Measurements from ENCODE around the gene LGALS13.

DNA sequence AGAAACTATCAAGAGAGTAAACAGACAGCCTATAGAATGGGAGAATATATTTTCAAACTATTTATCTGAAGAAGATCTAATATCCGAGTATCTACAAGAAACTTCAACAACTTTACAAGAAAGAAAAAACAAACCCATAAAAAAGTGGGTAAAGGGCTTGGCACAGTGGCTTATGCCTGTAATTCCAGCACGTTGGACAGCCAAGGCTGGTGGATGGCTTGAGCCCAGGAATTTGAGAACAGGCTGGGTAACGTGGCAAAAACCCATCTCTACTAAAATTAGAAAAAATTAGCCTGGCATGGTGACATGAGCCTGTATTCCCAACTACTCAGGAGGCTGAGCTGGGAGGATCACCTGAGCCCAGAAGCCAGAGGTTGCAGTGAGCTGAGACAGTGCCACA, 45.6 kb downstream of the LGALS13 start:
- TF ChIP-seq, protein P1, sequence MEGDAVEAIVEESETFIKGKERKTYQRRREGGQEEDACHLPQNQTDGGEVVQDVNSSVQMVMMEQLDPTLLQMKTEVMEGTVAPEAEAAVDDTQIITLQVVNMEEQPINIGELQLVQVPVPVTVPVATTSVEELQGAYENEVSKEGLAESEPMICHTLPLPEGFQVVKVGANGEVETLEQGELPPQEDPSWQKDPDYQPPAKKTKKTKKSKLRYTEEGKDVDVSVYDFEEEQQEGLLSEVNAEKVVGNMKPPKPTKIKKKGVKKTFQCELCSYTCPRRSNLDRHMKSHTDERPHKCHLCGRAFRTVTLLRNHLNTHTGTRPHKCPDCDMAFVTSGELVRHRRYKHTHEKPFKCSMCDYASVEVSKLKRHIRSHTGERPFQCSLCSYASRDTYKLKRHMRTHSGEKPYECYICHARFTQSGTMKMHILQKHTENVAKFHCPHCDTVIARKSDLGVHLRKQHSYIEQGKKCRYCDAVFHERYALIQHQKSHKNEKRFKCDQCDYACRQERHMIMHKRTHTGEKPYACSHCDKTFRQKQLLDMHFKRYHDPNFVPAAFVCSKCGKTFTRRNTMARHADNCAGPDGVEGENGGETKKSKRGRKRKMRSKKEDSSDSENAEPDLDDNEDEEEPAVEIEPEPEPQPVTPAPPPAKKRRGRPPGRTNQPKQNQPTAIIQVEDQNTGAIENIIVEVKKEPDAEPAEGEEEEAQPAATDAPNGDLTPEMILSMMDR (IDR thresholded peaks at IDR 0.05) = no peak
- TF ChIP-seq POLR2A (IDR thresholded peaks at IDR 0.05) = no peak

All from thyroid gland (tissue), 4 donors.